Smooth muscle cell (in vitro differentiated cells): ENCODE data around the gene MTFR1L. TPM values are rescaled to one million over a fixed set of nuclear protein-coding genes. Genes with fewer than 3 reads are reported as not detected.

Experiments used
- DNase-seq: peaks from one replicate; lab custom pipeline; 2025; ENCODE audit not compliant: unreplicated experiment; lab: John Stamatoyannopoulos, UW
- H2AFZ ChIP-seq: fragments of 200-600 bp; sonication (generic); 2 replicates; pipeline ENCODE4 v1.6.0; 2016; ENCODE audit warnings: antibody characterized with exemption, low read depth, mild to moderate bottlenecking
- H3F3A ChIP-seq: fragments of 200-600 bp; sonication (generic); 2 replicates; pipeline ENCODE4 v1.6.0; 2017; ENCODE audit warnings: antibody characterized with exemption, low read depth
- H3K27ac ChIP-seq: fragments of 200-600 bp; sonication (generic); 2 replicates; pipeline ENCODE4 v1.5.1; 2016; ENCODE audit warnings: low read depth, mild to moderate bottlenecking
- H3K27me3 ChIP-seq: fragments of 200-600 bp; sonication (generic); 2 replicates; pipeline ENCODE4 v1.6.1; 2016; ENCODE audit warnings: low read depth, mild to moderate bottlenecking
- H3K36me3 ChIP-seq: fragments of 200-600 bp; sonication (generic); 2 replicates; pipeline ENCODE4 v1.5.1; 2016; ENCODE audit warnings: low read depth
- H3K4me1 ChIP-seq: fragments of 200-600 bp; sonication (generic); 2 replicates; pipeline ENCODE4 v1.5.1; 2016; ENCODE audit warnings: low read depth
- H3K4me2 ChIP-seq: fragments of 200-600 bp; sonication (generic); 2 replicates; pipeline ENCODE4 v1.6.0; 2016; ENCODE audit warnings: mild to moderate bottlenecking
- H3K4me3 ChIP-seq: fragments of 200-600 bp; sonication (generic); 2 replicates; pipeline ENCODE4 v1.5.1; 2016; ENCODE audit warnings: mild to moderate bottlenecking
- H3K79me2 ChIP-seq: fragments of 200-600 bp; sonication (generic); 2 replicates; pipeline ENCODE4 v1.6.0; 2016; ENCODE audit warnings: low read depth, mild to moderate bottlenecking
- H3K9ac ChIP-seq: fragments of 200-600 bp; sonication (generic); 2 replicates; pipeline ENCODE4 v1.6.0; 2016; ENCODE audit warnings: low read depth
- H3K9me3 ChIP-seq: fragments of 200-600 bp; sonication (generic); replicated peaks from 2 replicates; pipeline ENCODE4 v1.5.1; 2016; ENCODE audit warnings: low read depth
- H4K20me1 ChIP-seq: fragments of 200-600 bp; sonication (generic); 2 replicates; pipeline ENCODE4 v1.6.0; 2016; ENCODE audit warnings: low read depth
- WGBS: methylation state at CpG from one replicate; pipeline ENCODE4 v1.1.7; 2016; ENCODE audit warnings: low lambda C conversion rate; 5-methylcytosine and 5-hydroxymethylcytosine counted together
- polyA plus RNA-seq: library from polyadenylated mRNA; unstranded; fragments of >200 nt; fragmentation: Nextera tagmentation; extraction: Ambion mirVana; gene quantifications from 2 replicates; pipeline ENCODE4 v1.2.1, GENCODE V29; 2016
- total RNA-seq: library from RNA; depleted of rRNA; stranded (reverse); fragments of >200 nt; gene quantifications from 2 replicates; pipeline ENCODE4 v1.2.3, GENCODE V29; 2014
- TF ChIP-seq, protein P1 (sequence below): fragments of 200-600 bp; sonication (generic); IDR thresholded peaks from 2 replicates; pipeline ENCODE4 v1.5.1; 2017; ENCODE audit warnings: borderline replicate concordance, mild to moderate bottlenecking, antibody characterized with exemption; ENCODE audit not compliant: insufficient read depth, poor library complexity, severe bottlenecking

Gene MTFR1L
- total RNA-seq (39.9 and 47.2 TPM in 2 replicates), polyA plus RNA-seq (63.9 and 71.2 TPM in 2 replicates)

DNA sequence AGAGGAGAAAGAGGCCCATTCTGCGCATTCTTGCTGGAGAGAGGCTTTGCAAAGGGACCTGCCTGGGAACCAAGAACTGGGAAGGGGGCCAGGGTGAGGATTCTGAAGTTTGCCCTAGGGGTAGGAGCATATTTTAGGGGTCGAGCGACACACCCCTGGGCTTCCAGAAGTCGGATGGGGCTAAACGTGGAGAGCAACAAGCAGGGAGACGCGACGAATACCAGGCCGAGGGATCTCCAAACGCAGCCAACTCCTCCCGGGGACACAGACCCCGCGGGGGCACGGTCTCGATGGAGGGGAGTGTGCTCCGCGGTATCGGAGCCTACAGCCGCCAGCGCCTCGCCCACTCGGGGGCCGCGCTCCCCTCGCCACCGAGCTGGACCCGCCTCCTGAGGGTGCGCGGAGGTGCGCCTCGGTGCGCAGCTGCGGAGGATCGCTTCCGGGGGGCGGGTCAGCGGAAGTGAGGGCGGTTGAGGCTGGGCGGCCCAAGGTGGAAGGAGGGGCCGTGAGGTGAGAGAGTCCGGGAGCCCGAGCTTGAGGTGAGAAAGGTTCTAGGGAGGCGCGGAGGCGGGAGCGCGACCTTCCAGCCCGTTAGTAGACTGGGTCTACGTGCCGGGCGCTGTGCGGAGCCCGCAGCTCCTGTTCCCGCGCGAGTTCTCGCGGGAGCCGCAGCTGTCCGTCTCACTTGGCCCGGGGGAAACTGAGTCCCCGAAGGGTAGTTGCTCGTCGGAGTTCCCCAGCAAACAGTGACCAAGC is at the start of gene MTFR1L:
Gene MTFR1L (plus strand): TSS at position 464 of the 756 bp plus-strand sequence. CDS start 3,151 bp downstream, outside the sequence.
- Histone ChIP-seq H3K9me3 (no peaks in the 10 kb centered on the region), H3K4me1 (peaks cover 13% of the 10 kb centered on the region), H3K4me2 (peak within 1 kb of the TSS; percentile 94), H3K4me3 (peak within 1 kb of the TSS; percentile 87), H3K36me3 (no peaks in the 10 kb centered on the region), H3K27me3 (no peaks in the 10 kb centered on the region), H3K79me2 (peaks cover 35% of the 10 kb centered on the region), H3F3A (peaks cover 17% of the 10 kb centered on the region), H3K27ac (peak within 1 kb of the TSS; percentile 53), H2AFZ (peak within 1 kb of the TSS; percentile 85), H4K20me1 (peaks cover 33% of the 10 kb centered on the region), H3K9ac (peak within 1 kb of the TSS; percentile 90)
- under 1% methylated on average over 61 of the region's 64 CpGs for WGBS
- peak; percentile 56 for DNase-seq
- TF ChIP-seq, protein P1, sequence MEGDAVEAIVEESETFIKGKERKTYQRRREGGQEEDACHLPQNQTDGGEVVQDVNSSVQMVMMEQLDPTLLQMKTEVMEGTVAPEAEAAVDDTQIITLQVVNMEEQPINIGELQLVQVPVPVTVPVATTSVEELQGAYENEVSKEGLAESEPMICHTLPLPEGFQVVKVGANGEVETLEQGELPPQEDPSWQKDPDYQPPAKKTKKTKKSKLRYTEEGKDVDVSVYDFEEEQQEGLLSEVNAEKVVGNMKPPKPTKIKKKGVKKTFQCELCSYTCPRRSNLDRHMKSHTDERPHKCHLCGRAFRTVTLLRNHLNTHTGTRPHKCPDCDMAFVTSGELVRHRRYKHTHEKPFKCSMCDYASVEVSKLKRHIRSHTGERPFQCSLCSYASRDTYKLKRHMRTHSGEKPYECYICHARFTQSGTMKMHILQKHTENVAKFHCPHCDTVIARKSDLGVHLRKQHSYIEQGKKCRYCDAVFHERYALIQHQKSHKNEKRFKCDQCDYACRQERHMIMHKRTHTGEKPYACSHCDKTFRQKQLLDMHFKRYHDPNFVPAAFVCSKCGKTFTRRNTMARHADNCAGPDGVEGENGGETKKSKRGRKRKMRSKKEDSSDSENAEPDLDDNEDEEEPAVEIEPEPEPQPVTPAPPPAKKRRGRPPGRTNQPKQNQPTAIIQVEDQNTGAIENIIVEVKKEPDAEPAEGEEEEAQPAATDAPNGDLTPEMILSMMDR: no peak

DNA sequence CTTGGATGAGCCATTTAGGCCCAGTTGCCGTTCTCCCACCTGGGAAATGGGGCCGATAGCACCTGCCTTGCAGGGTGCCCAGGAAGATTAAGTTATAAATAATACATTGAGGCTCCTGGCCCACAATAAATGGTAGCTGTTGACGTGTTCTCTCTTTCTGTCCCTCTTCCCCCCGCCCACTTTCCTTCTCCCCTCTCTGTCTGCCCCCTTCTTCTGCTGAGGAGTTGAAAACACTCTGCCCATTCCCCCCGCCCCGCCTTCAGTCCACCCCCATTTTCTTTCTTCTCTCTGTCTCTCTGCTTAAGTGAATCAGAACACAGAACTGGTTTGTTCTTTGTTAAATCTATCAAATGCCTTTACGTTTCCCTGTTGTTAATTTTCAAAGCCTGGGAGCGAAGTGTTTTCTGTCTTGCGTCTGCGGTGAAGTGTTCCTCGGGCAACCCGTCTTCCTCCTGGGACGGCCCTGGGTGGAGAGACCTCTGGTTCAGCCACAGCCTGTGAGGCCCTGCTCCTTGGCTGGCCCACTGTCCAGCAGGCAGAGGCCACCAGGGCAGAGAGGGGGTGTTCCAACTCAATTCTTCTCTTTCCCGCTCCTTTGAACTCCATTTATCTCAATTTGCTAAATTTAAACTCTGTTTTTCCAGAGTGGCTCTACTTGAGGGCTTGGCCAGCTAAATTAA is 49.1 kb upstream of the MTFR1L start:
- H3K27me3 ChIP-seq: no peaks in the 10 kb centered on the region
- H3K9me3 ChIP-seq: no peaks in the 10 kb centered on the region
- DNase-seq: no peak
- peaks cover 25% of the 10 kb centered on the region for H3K4me1 ChIP-seq
- no peaks in the 10 kb centered on the region for H4K20me1 ChIP-seq
- TF ChIP-seq, protein P1: no peak
- 52% methylated on average over 12 of the region's 14 CpGs for WGBS
- no peak overlapping the region for H3K4me3 ChIP-seq
- H3K27ac ChIP-seq: no peak overlapping the region
- no peaks in the 10 kb centered on the region for H3K36me3 ChIP-seq
- H3F3A ChIP-seq: peaks cover 10% of the 10 kb centered on the region
- no peak overlapping the region for H3K9ac ChIP-seq
- H3K79me2 ChIP-seq: no peaks in the 10 kb centered on the region
- H2AFZ ChIP-seq: no peak overlapping the region
- peak overlapping the region; percentile 42 for H3K4me2 ChIP-seq

DNA sequence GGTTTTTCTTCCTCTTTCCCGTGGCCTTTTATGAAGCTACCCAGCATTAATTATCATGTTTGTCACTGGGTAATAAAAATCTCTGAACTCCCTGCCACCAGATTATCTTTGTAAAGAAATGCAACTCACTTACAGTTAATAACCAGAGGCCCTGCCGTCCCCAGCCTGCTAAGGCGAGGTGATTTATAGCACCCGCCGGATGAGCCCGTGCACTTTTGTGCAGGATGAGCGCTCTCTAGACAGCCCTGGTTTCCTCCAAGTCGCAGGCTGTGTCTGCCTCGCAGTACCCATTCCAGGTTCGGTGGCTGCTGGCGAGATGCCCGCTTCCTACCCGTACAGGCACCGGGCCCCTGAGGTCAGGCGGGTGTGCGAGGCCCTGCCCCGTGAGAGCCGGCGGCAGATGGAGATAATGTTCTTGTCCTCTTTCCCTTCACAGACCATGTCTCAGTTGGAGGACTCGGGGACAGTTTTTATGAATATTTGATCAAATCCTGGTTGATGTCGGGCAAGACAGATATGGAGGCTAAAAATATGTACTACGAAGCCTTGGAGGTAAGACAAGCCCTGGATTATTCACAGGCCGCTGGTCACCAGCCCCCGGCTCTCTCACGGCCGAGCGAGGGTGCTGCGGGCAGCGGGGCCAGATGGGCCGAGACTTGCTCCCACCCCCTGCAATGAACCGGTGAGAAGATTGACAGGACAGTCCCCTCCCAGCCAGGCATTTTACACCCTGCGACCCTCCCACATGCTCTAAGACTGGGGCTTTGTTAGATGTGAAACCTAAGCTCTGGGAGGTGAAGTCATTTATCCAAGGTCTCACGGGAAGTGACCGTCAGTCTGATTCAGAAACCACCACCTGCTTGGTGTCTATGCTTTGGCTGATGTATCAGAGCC is 48.3 kb upstream of the MTFR1L start:
- WGBS: 43% methylated on average over 34 of the region's 34 CpGs
- H3K9ac ChIP-seq: no peak overlapping the region
- H3K4me1 ChIP-seq: peaks cover 19% of the 10 kb centered on the region
- no peaks in the 10 kb centered on the region for H3K79me2 ChIP-seq
- H2AFZ ChIP-seq: no peak overlapping the region
- H3K27ac ChIP-seq: no peak overlapping the region
- H3K27me3 ChIP-seq: no peaks in the 10 kb centered on the region
- H3K36me3 ChIP-seq: no peaks in the 10 kb centered on the region
- H4K20me1 ChIP-seq: no peaks in the 10 kb centered on the region
- no peak overlapping the region for H3K4me3 ChIP-seq
- H3F3A ChIP-seq: peaks cover 10% of the 10 kb centered on the region
- peak; percentile 8 for DNase-seq
- H3K9me3 ChIP-seq: no peaks in the 10 kb centered on the region
- H3K4me2 ChIP-seq: peak overlapping the region; percentile 42
- TF ChIP-seq, protein P1: no peak
